ENCODE measurements around the gene PRLR. TPM values are rescaled to one million over a fixed set of nuclear protein-coding genes. Genes with fewer than 3 reads are reported as not detected.

PRLR gene
- total and polyA plus RNA-seq, 10 of the 15 experiments (the other 5 are each of a cell fraction or from before 2014, with no cell fraction given) = 0.03 to 8.1 (median 0.20) TPM

- 46% methylated on average over 4 of the region's 4 CpGs for WGBS (ENCODE audit: insufficient coverage, insufficient replicate concordance, low lambda C conversion rate, missing lambda C conversion rate)
- POLR2A ChIA-PET = interaction anchor here (1.2 kb wide), 1 partner anchor 11 kb away, joined by 3 read pairs; no protein-coding TSS in a partner anchor
- DNase-seq (ENCODE audit: low read depth, low spot score) (no peak), FAIRE-seq (no peak), ATAC-seq (no peak)
- no peaks in the 10 kb centered on the region for H4K20me1 ChIP-seq (ENCODE audit: control insufficient read depth, insufficient read depth)
- no peaks in the 10 kb centered on the region for H3K36me3 ChIP-seq (ENCODE audit: control insufficient read depth in 2 of 2, insufficient read depth in 2 of 2, low read length in 1 of 2)
- H3K9ac ChIP-seq (ENCODE audit: control insufficient read depth, insufficient read depth, low read length) = no peak overlapping the region
- in situ Hi-C loops (cut with MboI) (no loop called here), intact Hi-C loops (cut with micrococcal nuclease; ENCODE audit: unreplicated experiment) (no loop called here)
- RAD21 ChIA-PET (ENCODE audit: unreplicated experiment) = no interaction called here
- no peak overlapping the region for H3K27ac ChIP-seq (ENCODE audit: control insufficient read depth, insufficient read depth)
- H3K79me2 ChIP-seq (ENCODE audit: control insufficient read depth, insufficient read depth, low read length) = no peaks in the 10 kb centered on the region
- no peaks in the 10 kb centered on the region for H3K27me3 ChIP-seq (replicated peaks in 1 of 2; ENCODE audit: control insufficient read depth in 2 of 2, insufficient read depth in 2 of 2, low read length in 1 of 2)
- no peak overlapping the region for H3K4me3 ChIP-seq
- TF ChIP-seq EGR1 (IDR thresholded peaks at IDR 0.05; ENCODE audit: borderline replicate concordance in 1 of 2, low read depth in 2 of 2, low read length in 2 of 2) (no peak), E2F8 (IDR thresholded peaks at IDR 0.05; ENCODE audit: low read depth, partially characterized antibody) (no peak)
- no TSS peak for BruUV-seq (replicated peaks)
- no peaks in the 10 kb centered on the region for H3K4me1 ChIP-seq (ENCODE audit: control insufficient read depth, insufficient read depth, low read length)
- H3K4me2 ChIP-seq (ENCODE audit: control insufficient read depth, insufficient read depth) = no peak overlapping the region
- SMC1A ChIA-PET (ENCODE audit: uncharacterized antibody, unreplicated experiment) = interaction anchor here (1.0 kb wide), 1 partner anchor 9 kb away, joined by 4 read pairs; no protein-coding TSS in a partner anchor
- no peaks in the 10 kb centered on the region; the same call in 2 of the 3 replicates for H3K9me3 ChIP-seq (replicated peaks; ENCODE audit: control insufficient read depth, insufficient read depth, low read length)
- CTCF ChIA-PET = no interaction called here
- no peak overlapping the region for H2AFZ ChIP-seq (ENCODE audit: control insufficient read depth, low read depth, low read length)
Observed at GRCh38 chr5:35114698-35115097, 115.6 kb downstream of the PRLR start.

DNA sequence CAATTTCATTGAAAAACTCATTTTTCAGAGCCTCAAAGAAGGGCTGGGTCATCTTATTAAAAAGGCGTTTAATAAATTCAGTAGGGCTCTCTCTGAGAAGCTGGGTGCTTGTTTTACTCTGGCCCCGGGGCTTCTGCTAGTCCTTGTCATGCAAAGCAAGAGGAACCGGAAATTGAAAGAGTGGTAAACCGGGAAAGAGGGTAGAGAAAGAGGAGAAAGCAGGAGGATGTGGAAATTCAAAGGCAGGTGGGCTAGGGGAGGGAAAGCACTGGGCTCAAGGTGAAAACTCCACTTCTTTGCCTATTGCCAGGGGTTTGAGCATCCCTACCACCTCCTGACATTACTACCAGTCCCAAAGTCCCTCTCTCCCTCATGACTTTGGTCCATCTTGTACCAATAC, 118.0 kb downstream of the PRLR start:
- H3K9ac ChIP-seq (ENCODE audit: control insufficient read depth, insufficient read depth, low read length) = no peak overlapping the region
- ChIA-PET CTCF (no interaction called here), SMC1A (ENCODE audit: uncharacterized antibody, unreplicated experiment) (interaction anchor here (1.1 to 1.4 kb wide), 2 partner anchors 39 to 66 kb away, joined by 3 read pairs; no protein-coding TSS in a partner anchor), RAD21 (ENCODE audit: unreplicated experiment) (no interaction called here), POLR2A (no interaction called here)
- ATAC-seq (no peak), FAIRE-seq (no peak), DNase-seq (ENCODE audit: low read depth, low spot score) (no peak)
- no peaks in the 10 kb centered on the region for H3K27me3 ChIP-seq (replicated peaks in 1 of 2; ENCODE audit: control insufficient read depth in 2 of 2, insufficient read depth in 2 of 2, low read length in 1 of 2)
- no TSS peak for BruUV-seq (replicated peaks)
- H3K36me3 ChIP-seq (ENCODE audit: control insufficient read depth in 2 of 2, insufficient read depth in 2 of 2, low read length in 1 of 2) = no peaks in the 10 kb centered on the region
- no peaks in the 10 kb centered on the region; the same call in 2 of the 3 replicates for H3K9me3 ChIP-seq (replicated peaks; ENCODE audit: control insufficient read depth, insufficient read depth, low read length)
- H3K27ac ChIP-seq (ENCODE audit: control insufficient read depth, insufficient read depth) = no peak overlapping the region
- TF ChIP-seq JUND (IDR thresholded peaks at IDR 0.05; ENCODE audit: low read depth, low read length) = no peak
- no peak for TF ChIP-seq STAT3 (IDR thresholded peaks at IDR 0.05; ENCODE audit: low read depth, low read length)
- TF ChIP-seq E2F8 (IDR thresholded peaks at IDR 0.05; ENCODE audit: low read depth, partially characterized antibody) = no peak
- no peak for TF ChIP-seq RAD21 (IDR thresholded peaks at IDR 0.05; ENCODE audit: insufficient read depth, low read depth, low read length)
- no peak for TF ChIP-seq MAX (IDR thresholded peaks at IDR 0.05; ENCODE audit: low read depth, low read length)
- TF ChIP-seq USF2 (IDR thresholded peaks at IDR 0.05; ENCODE audit: borderline replicate concordance, low read depth, low read length) = no peak
- TF ChIP-seq NFYA (IDR thresholded peaks at IDR 0.05; ENCODE audit: borderline replicate concordance, low read depth, low read length) = no peak
- TF ChIP-seq RELA (IDR thresholded peaks at IDR 0.05; ENCODE audit: borderline replicate concordance, partially characterized antibody) = no peak
- no peak for TF ChIP-seq IKZF2 (IDR thresholded peaks at IDR 0.05)
- H2AFZ ChIP-seq (ENCODE audit: control insufficient read depth, low read depth, low read length) = no peak overlapping the region
- in situ Hi-C loops (cut with MboI) = no loop called here
- H3K4me1 ChIP-seq (ENCODE audit: control insufficient read depth, insufficient read depth, low read length) = no peaks in the 10 kb centered on the region
- H4K20me1 ChIP-seq (ENCODE audit: control insufficient read depth, insufficient read depth) = no peaks in the 10 kb centered on the region
- no peak overlapping the region for H3K4me2 ChIP-seq (ENCODE audit: control insufficient read depth, insufficient read depth)
- under 1% methylated on average over 4 of the region's 4 CpGs for WGBS (ENCODE audit: insufficient coverage, insufficient replicate concordance, low lambda C conversion rate, missing lambda C conversion rate)
- intact Hi-C loops (cut with micrococcal nuclease; ENCODE audit: unreplicated experiment) = no loop called here
- no peaks in the 10 kb centered on the region for H3K79me2 ChIP-seq (ENCODE audit: control insufficient read depth, insufficient read depth, low read length)
- H3K4me3 ChIP-seq = no peak overlapping the region
